PC-3 (cell line): ENCODE data around the gene PAGE5. TPM values are rescaled to one million over a fixed set of nuclear protein-coding genes. Genes with fewer than 3 reads are reported as not detected.

ENCODE experiments used
- ATAC-seq: fragments of 200-7000 bp; cut with Tn5 transposase; 2 replicates; pipeline ENCODE4 v1.9.1; 2020; ENCODE audit warnings: mild to moderate bottlenecking, moderate library complexity
- Bru-seq: library from RNA; stranded (reverse); fragments of 400-500 nt; gene quantifications from one replicate; lab custom pipeline; 2021; lab: Mats Ljungman, UMichigan
- BruChase-seq, 2 experiments: library from RNA; stranded (reverse); fragments of 400-500 nt; gene quantifications; one replicate each; lab custom pipeline; 2021; lab: Mats Ljungman, UMichigan
- BruUV-seq: library from RNA; stranded (reverse); fragments of 400-500 nt; replicated peaks from 2 replicates; lab custom pipeline; 2021; lab: Mats Ljungman, UMichigan
- CTCF ChIA-PET: fragments of 300-600 bp; sonication (Branson Sonifier 250); formaldehyde crosslinking; loops from one replicate; lab custom pipeline; 2022; ENCODE audit warnings: antibody characterized with exemption; lab: Charles Lee
- POLR2A ChIA-PET: fragments of 300-600 bp; sonication (Branson Sonifier 250); formaldehyde crosslinking; loops from one replicate; lab custom pipeline; 2022; ENCODE audit warnings: antibody characterized with exemption; ENCODE audit not compliant: unreplicated experiment; lab: Charles Lee
- DNase-seq: peaks from one replicate; pipeline ENCODE4 v3.0.0-alpha.2; 2015
- H2AFZ ChIP-seq: fragments of 300-600 bp; sonication (generic); 2 replicates; pipeline ENCODE4 v1.6.0; 2016; ENCODE audit warnings: antibody characterized with exemption, low read length
- H3F3A ChIP-seq: fragments of 300-600 bp; sonication (generic); one replicate; pipeline ENCODE4 v1.6.0; 2017; ENCODE audit warnings: antibody characterized with exemption, low read length, control low read depth, mild to moderate bottlenecking; ENCODE audit not compliant: unreplicated experiment
- H3K27ac ChIP-seq: fragments of 300-600 bp; sonication (generic); 2 replicates; pipeline ENCODE4 v1.5.1; 2016; ENCODE audit warnings: mild to moderate bottlenecking, low read length
- H3K27me3 ChIP-seq: fragments of 300-600 bp; sonication (generic); 2 replicates; pipeline ENCODE4 v1.6.1; 2016; ENCODE audit warnings: low read length, mixed read lengths
- H3K36me3 ChIP-seq: fragments of 300-600 bp; sonication (generic); 2 replicates; pipeline ENCODE4 v1.6.1; 2016; ENCODE audit warnings: low read depth, mixed run types, low read length, mixed read lengths
- H3K4me1 ChIP-seq: fragments of 300-600 bp; sonication (generic); 2 replicates; pipeline ENCODE4 v1.5.1; 2016; ENCODE audit warnings: low read length; ENCODE audit not compliant: insufficient read depth
- H3K4me2 ChIP-seq: fragments of 300-600 bp; sonication (generic); 2 replicates; pipeline ENCODE4 v1.6.0; 2016; ENCODE audit warnings: low read length
- H3K4me3 ChIP-seq: fragments of 300-600 bp; sonication (generic); 2 replicates; pipeline ENCODE4 v1.5.1; 2016; ENCODE audit warnings: mild to moderate bottlenecking, low read length, mixed read lengths
- H3K79me2 ChIP-seq: fragments of 300-600 bp; sonication (generic); 2 replicates; pipeline ENCODE4 v1.6.1; 2017; ENCODE audit warnings: low read length, mixed read lengths
- H3K9ac ChIP-seq: fragments of 300-600 bp; sonication (generic); 2 replicates; pipeline ENCODE4 v1.6.0; 2016; ENCODE audit warnings: mild to moderate bottlenecking, low read length
- H3K9me2 ChIP-seq: fragments of 300-600 bp; sonication (generic); replicated peaks from 2 replicates; pipeline ENCODE4 v1.6.1; 2016; ENCODE audit warnings: mixed run types, low read length, mixed read lengths
- H3K9me3 ChIP-seq: fragments of 300-600 bp; sonication (generic); 2 replicates; pipeline ENCODE4 v1.6.1; 2016; ENCODE audit warnings: low read length, mixed read lengths
- H4K20me1 ChIP-seq: fragments of 300-600 bp; sonication (generic); 2 replicates; pipeline ENCODE4 v1.6.1; 2016; ENCODE audit warnings: low read length, mixed read lengths
- EZH2 ChIP-seq: fragments of 300-600 bp; sonication (generic); IDR thresholded peaks from one replicate; pipeline ENCODE4 v1.6.1; 2017; ENCODE audit warnings: antibody characterized with exemption, mild to moderate bottlenecking, low read length; ENCODE audit not compliant: unreplicated experiment
- EZH2phosphoT487 ChIP-seq: fragments of 300-600 bp; sonication (generic); IDR thresholded peaks from 2 replicates; pipeline ENCODE4 v1.6.1; 2018; ENCODE audit warnings: mild to moderate bottlenecking, antibody characterized with exemption, low read length, borderline replicate concordance
- intact Hi-C: fragments of 100-400 bp; cut with micrococcal nuclease; formaldehyde crosslinking; loops from 2 replicates; pipeline ENCODE4 v1.9.0; 2023
- long read RNA-seq: library from polyadenylated mRNA; unstranded; transcript quantifications from one replicate; pipeline ENCODE4 v2.0.0, GENCODE V29; 2021; ENCODE audit not compliant: unreplicated experiment
- total RNA-seq: library from RNA; depleted of rRNA; stranded (reverse); fragments of >200 nt; gene quantifications from 2 replicates; pipeline ENCODE4 v1.2.3, GENCODE V29; 2014; rRNA removed
- TF ChIP-seq, protein P1 (sequence below): fragments of 300-600 bp; sonication (generic); conservative IDR thresholded peaks from 2 replicates; pipeline ENCODE4 v1.5.1; 2017; ENCODE audit warnings: antibody characterized with exemption, low read depth, mild to moderate bottlenecking, low read length

PAGE5 gene
- not detected in 2 replicates for total RNA-seq
- Bru-seq, nascent RNA = not detected
- BruChase-seq, experiment 1, labeled RNA remaining after a 6-hour chase = percentile 12 among the genes with signal in this experiment
- BruChase-seq, experiment 2, labeled RNA remaining after a 2-hour chase = percentile 11 among the genes with signal in this experiment
- long read RNA-seq = 0 reads

DNA sequence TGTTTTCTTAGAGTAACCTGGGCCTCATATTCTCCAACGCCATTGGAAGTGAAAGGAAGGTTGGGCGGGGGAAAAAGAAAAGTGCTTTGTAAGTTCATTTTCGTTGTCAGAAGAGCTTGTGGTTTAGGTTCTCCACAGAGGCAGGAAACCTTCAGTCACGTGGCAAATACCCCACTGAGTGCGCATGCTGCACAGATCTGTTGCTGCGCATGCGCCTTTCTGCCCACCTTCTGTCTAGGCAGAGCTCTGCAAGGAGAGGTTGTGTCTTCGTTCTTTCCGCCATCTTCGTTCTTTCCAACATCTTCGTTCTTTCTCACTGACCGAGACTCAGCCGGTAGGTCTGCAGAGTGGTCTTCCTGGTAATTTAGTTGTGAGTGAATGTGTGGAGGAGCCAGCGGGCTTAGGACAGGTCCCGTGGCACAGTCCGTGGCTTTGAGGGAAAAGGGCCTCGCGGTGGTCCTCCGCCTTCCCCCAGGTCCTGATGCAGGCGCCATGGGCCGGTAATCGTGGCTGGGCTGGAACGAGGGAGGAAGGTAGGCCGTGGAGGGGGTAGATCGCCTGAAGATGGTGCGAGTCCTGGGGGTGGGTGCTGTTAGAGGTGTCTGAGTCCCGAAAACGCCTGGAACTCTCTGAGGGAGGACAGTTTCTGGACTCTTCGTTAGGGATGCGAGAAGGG lies at the start of gene PAGE5:
TSS of gene PAGE5 (plus strand) at position 228 of the 676 bp plus-strand sequence. CDS start 1,037 bp downstream, outside the sequence.
- CTCF ChIA-PET = no interaction called here
- no peaks in the 10 kb centered on the region for H3K4me1 ChIP-seq
- H3K4me3 ChIP-seq = no peak within 1 kb of the TSS
- no TSS peak for BruUV-seq
- no peaks in the 10 kb centered on the region for H4K20me1 ChIP-seq
- H3K27me3 ChIP-seq = peaks cover 21% of the 10 kb centered on the region
- no peak within 1 kb of the TSS for H3K4me2 ChIP-seq
- TF ChIP-seq EZH2 (no peak), EZH2phosphoT487 (no peak)
- TF ChIP-seq, protein P1, sequence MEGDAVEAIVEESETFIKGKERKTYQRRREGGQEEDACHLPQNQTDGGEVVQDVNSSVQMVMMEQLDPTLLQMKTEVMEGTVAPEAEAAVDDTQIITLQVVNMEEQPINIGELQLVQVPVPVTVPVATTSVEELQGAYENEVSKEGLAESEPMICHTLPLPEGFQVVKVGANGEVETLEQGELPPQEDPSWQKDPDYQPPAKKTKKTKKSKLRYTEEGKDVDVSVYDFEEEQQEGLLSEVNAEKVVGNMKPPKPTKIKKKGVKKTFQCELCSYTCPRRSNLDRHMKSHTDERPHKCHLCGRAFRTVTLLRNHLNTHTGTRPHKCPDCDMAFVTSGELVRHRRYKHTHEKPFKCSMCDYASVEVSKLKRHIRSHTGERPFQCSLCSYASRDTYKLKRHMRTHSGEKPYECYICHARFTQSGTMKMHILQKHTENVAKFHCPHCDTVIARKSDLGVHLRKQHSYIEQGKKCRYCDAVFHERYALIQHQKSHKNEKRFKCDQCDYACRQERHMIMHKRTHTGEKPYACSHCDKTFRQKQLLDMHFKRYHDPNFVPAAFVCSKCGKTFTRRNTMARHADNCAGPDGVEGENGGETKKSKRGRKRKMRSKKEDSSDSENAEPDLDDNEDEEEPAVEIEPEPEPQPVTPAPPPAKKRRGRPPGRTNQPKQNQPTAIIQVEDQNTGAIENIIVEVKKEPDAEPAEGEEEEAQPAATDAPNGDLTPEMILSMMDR = no peak
- no peak for DNase-seq
- H3K9me2 ChIP-seq = no peaks in the 10 kb centered on the region
- ATAC-seq = no peak
- H2AFZ ChIP-seq = no peak within 1 kb of the TSS
- no peaks in the 10 kb centered on the region for H3K36me3 ChIP-seq
- H3F3A ChIP-seq = no peaks in the 10 kb centered on the region
- H3K27ac ChIP-seq = no peak within 1 kb of the TSS
- POLR2A ChIA-PET = no interaction called here
- no peak within 1 kb of the TSS for H3K9ac ChIP-seq
- H3K79me2 ChIP-seq = no peaks in the 10 kb centered on the region
- no peaks in the 10 kb centered on the region for H3K9me3 ChIP-seq
- intact Hi-C loops = no loop called here

GRCh38 chrX:55187281-55187680 lies 32.9 kb upstream of the PAGE5 start:
- H3K79me2 ChIP-seq = no peaks in the 10 kb centered on the region
- no peaks in the 10 kb centered on the region for H3K9me3 ChIP-seq
- ChIA-PET CTCF (no interaction called here), POLR2A (no interaction called here)
- H3K9me2 ChIP-seq = no peaks in the 10 kb centered on the region
- no TSS peak for BruUV-seq
- no peak overlapping the region for H3K4me2 ChIP-seq
- H2AFZ ChIP-seq = no peak overlapping the region
- peaks cover 15% of the 10 kb centered on the region for H3K27me3 ChIP-seq
- TF ChIP-seq EZH2phosphoT487 (no peak), EZH2 (no peak)
- TF ChIP-seq, protein P1 = no peak
- peak; percentile 26 for DNase-seq
- ATAC-seq = no peak
- H4K20me1 ChIP-seq = no peaks in the 10 kb centered on the region
- no peak overlapping the region for H3K27ac ChIP-seq
- no peaks in the 10 kb centered on the region for H3K4me1 ChIP-seq
- H3F3A ChIP-seq = no peaks in the 10 kb centered on the region
- H3K9ac ChIP-seq = no peak overlapping the region
- H3K4me3 ChIP-seq = no peak overlapping the region
- no peaks in the 10 kb centered on the region for H3K36me3 ChIP-seq
- intact Hi-C loops = no loop called here

DNA sequence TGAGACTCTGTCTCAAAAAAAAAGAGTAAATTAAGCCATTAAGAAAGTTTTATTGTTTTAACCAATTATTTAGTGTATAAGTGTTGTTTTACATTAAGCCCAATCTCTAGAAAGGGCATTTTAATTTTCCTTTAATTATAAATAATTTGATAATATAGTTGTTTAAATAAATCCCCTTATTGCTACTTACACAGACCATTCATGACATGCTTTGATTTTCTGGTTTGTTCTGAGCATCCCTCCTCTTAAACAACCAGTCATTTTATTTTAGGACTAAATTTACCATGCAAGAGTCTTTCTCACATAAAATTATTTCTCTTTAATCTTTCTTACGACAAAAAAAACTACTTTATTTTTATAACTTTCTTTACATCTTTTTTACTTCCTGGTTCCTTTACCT lies 23.5 kb upstream of the PAGE5 start:
- ChIA-PET POLR2A (no interaction called here), CTCF (no interaction called here)
- no peaks in the 10 kb centered on the region for H3K79me2 ChIP-seq
- no peaks in the 10 kb centered on the region for H3K9me3 ChIP-seq
- intact Hi-C loops = no loop called here
- H3K4me3 ChIP-seq = no peak overlapping the region
- no peak overlapping the region for H3K4me2 ChIP-seq
- no peaks in the 10 kb centered on the region for H3K36me3 ChIP-seq
- no peak overlapping the region for H3K27ac ChIP-seq
- ATAC-seq (no peak), DNase-seq (no peak)
- H4K20me1 ChIP-seq = no peaks in the 10 kb centered on the region
- H3K27me3 ChIP-seq = no peaks in the 10 kb centered on the region
- no peaks in the 10 kb centered on the region for H3K9me2 ChIP-seq
- no TSS peak for BruUV-seq
- H3K9ac ChIP-seq = no peak overlapping the region
- H2AFZ ChIP-seq = no peak overlapping the region
- TF ChIP-seq, protein P1 = no peak
- no peak for TF ChIP-seq EZH2
- TF ChIP-seq EZH2phosphoT487 = no peak
- no peaks in the 10 kb centered on the region for H3F3A ChIP-seq
- no peaks in the 10 kb centered on the region for H3K4me1 ChIP-seq
